ENCODE results near the gene UTP11.

UTP11 gene

GRCh38 chr1:38047603-38048141 is 35.1 kb downstream of the UTP11 start:
- no peak for DNase-seq

- DNase-seq: no peak
These were observed 38.0 kb downstream of the UTP11 start for GRCh38 chr1:38050397-38051078.

- no peak for DNase-seq
These were observed 38.6 kb downstream of the UTP11 start for GRCh38 chr1:38051079-38051543.

GRCh38 chr1:38052750-38053415 is 40.3 kb downstream of the UTP11 start:
- DNase-seq: no peak

- DNase-seq: no peak
These were observed 41.0 kb downstream of the UTP11 start for GRCh38 chr1:38053416-38054091.

- no peak for DNase-seq
These were observed 42.9 kb downstream of the UTP11 start for GRCh38 chr1:38055398-38055797.

- no peak for DNase-seq
These were observed 43.4 kb downstream of the UTP11 start for GRCh38 chr1:38055965-38056364.

GRCh38 chr1:38059635-38060250 is 47.2 kb downstream of the UTP11 start:
- no peak for DNase-seq

- DNase-seq: no peak
These were observed 48.0 kb downstream of the UTP11 start for GRCh38 chr1:38060498-38060897.

- DNase-seq: no peak
These were observed 48.8 kb downstream of the UTP11 start for GRCh38 chr1:38061290-38061689.

GRCh38 chr1:38061883-38062328 is 49.4 kb downstream of the UTP11 start:
- no peak for DNase-seq

GRCh38 chr1:38062361-38063288 is 50.1 kb downstream of the UTP11 start:
- peak; percentile 84 for DNase-seq

GRCh38 chr1:38063616-38064015 is 51.1 kb downstream of the UTP11 start:
- no peak for DNase-seq

- no peak for DNase-seq
These were observed 51.8 kb downstream of the UTP11 start for GRCh38 chr1:38064197-38064903.

GRCh38 chr1:38068220-38068979 is 55.9 kb downstream of the UTP11 start:
- no peak for DNase-seq

GRCh38 chr1:38068980-38069340 is 56.4 kb downstream of the UTP11 start:
- DNase-seq: no peak

- no peak for DNase-seq
These were observed 59.0 kb downstream of the UTP11 start for GRCh38 chr1:38071312-38072256.

- no peak for DNase-seq
These were observed 60.3 kb downstream of the UTP11 start for GRCh38 chr1:38072858-38073257.

GRCh38 chr1:38073534-38074301 is 61.2 kb downstream of the UTP11 start:
- no peak for DNase-seq
